Right lobe of liver (tissue), 6 donors: ENCODE results near the gene PROZ. TPM values are rescaled to one million over a fixed set of nuclear protein-coding genes. Genes with fewer than 3 reads are reported as not detected.

Source experiments
- ATAC-seq, 4 donors: fragments of 200-7000 bp; cut with Tn5 transposase; one replicate each; pipeline ENCODE4 v1.9.1; 2020; ENCODE audit warnings: mild to moderate bottlenecking in 4 of 4, moderate library complexity in 4 of 4
- DNase-seq, 3 donors: peaks; one replicate each; pipeline ENCODE4 v3.0.0-alpha.2; 2020
- H3K27ac ChIP-seq, 3 donors: fragments of 200-600 bp; one replicate each; pipeline ENCODE4 v1.8.0; 2022
- H3K27me3 ChIP-seq, 2 donors: fragments of 200-600 bp; one replicate each; pipeline ENCODE4 v1.8.0; 2022
- H3K36me3 ChIP-seq, 4 donors: fragments of 200-600 bp; sonication (generic) in 1 of 4; one replicate each; pipeline versions ENCODE4 v1.5.1 to v1.8.0; 2017 to 2022; ENCODE audit warnings: control low read depth in 1 of 4
- H3K4me1 ChIP-seq, 4 donors: fragments of 200-600 bp; sonication (generic) in 1 of 4; one replicate each; pipeline versions ENCODE4 v1.5.1 to v1.8.0; 2017 to 2022; ENCODE audit warnings: control low read depth in 1 of 4
- H3K4me3 ChIP-seq, 3 donors: fragments of 200-600 bp; one replicate each; pipeline ENCODE4 v1.8.0; 2022
- H3K9me3 ChIP-seq, 4 donors: fragments of 200-600 bp; sonication (generic) in 1 of 4; one replicate each; pipeline versions ENCODE4 v1.5.1 to v1.8.0; 2017 to 2022; ENCODE audit warnings: control low read depth in 1 of 4
- CTCF ChIP-seq, 4 donors: fragments of 200-600 bp in 3 of 4; fragments of 450-650 bp in 1 of 4; IDR thresholded peaks; one replicate each; pipeline versions ENCODE4 v1.5.1 to v1.8.0; 2016 to 2022; ENCODE audit warnings: antibody characterized with exemption in 4 of 4, mild to moderate bottlenecking in 2 of 4
- POLR2A ChIP-seq: fragments of 450-650 bp; IDR thresholded peaks from one replicate; pipeline ENCODE4 v1.6.1; 2017; ENCODE audit warnings: antibody characterized with exemption, mild to moderate bottlenecking
- WGBS: methylation state at CpG from one replicate; pipeline ENCODE4 v1.1.6; 2018; ENCODE audit warnings: low coverage, low lambda C conversion rate; ENCODE audit not compliant: insufficient coverage; ENCODE audit errors: missing lambda C conversion rate; 5-methylcytosine and 5-hydroxymethylcytosine counted together
- intact Hi-C, 2 donors: fragments of 100-400 bp; cut with DNase I; formaldehyde crosslinking; loops; one replicate each; pipeline versions ENCODE4 v1.11.2 to v1.14.1; 2022
- total RNA-seq, 6 experiments: library from RNA; depleted of rRNA in 2 of 6; stranded (reverse); fragments of >200 nt in 2 of 6; fragmentation: NEBNext Ultra II Directional in 3 of 6; extraction: Animal tissue kit (Norgen Biotek cat#: 25700) in 3 of 6; gene quantifications; one replicate each; pipeline versions ENCODE4 v1.1.0 to v1.2.4, GENCODE V29; 2016 to 2023
- donor health status: DM: no; HTN: yes; CAD: no.
- donor health status: DM: no; HTN: no; CAD: no.
- donor health status: DM: no; HTN: no; CAD: no.
- donor health status: DM: no; HTN: yes; CAD: no.
- donor health status: DM: no; HTN: yes; CAD: no.

Gene PROZ
- total RNA-seq, 6 experiments from 2014 or later: 11.2 to 71.2 (median 56.9) TPM

GRCh38 chr13:113157206-113157928 is 1.1 kb upstream of the PROZ start:
- TF ChIP-seq CTCF (IDR thresholded peaks at IDR 0.05): no peak
- no peak for TF ChIP-seq POLR2A
- Histone ChIP-seq H3K36me3 (peaks cover 0 to 11% (median 2%) of the 10 kb centered on the region in 4 donors), H3K27me3 (no peaks in the 10 kb centered on the region), H3K9me3 (no peaks in the 10 kb centered on the region), H3K27ac (peak overlapping the region; percentile 69 to 98 (median 78)), H3K4me1 (peaks cover 0 to 15% (median 0%) of the 10 kb centered on the region in 4 donors), H3K4me3 (peak overlapping the region in 2 of 3 donors; percentile 55 to 67)
- ATAC-seq: no peak
- intact Hi-C loops: loop anchor here in 1 of 2 donors (5.0 kb wide), 1 partner anchor 50 kb away; the partner anchor contains the start of genes CUL4A and PCID2
- WGBS: 58% methylated on average over 12 of the region's 12 CpGs
- DNase-seq: no peak

DNA sequence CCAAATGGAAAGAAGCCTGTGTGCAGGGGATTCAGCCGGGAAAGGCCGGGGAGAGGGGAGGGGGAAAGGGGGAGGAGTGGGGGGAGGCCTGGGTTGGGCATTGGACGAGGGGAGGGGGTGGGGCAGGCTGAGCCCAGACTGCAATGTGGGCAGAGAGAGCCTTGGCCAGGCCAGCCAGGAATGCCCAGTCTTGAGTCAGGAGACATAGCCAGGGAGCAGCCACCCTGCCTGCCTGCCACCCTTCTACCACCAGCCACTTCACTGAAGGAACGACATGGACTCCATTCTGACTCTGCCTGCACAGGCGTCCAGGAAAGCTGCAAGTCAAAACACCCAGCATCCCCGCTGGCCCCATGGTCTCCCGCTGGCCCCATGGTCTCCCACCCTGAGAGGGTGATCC is 498 bp downstream of the PROZ start:
- peaks cover 0 to 11% (median 2%) of the 10 kb centered on the region in 4 donors for H3K36me3 ChIP-seq
- peak; percentile 53 to 85 (median 81) for DNase-seq
- H3K4me3 ChIP-seq: peak overlapping the region; percentile 42 to 67 (median 55)
- no peaks in the 10 kb centered on the region for H3K9me3 ChIP-seq
- intact Hi-C loops: loop anchor here in 1 of 2 donors (5.0 kb wide), 1 partner anchor 48 kb away; the partner anchor contains the start of genes CUL4A and PCID2
- WGBS: 54% methylated on average over 7 of the region's 7 CpGs
- H3K27ac ChIP-seq: peak overlapping the region in 2 of 3 donors; percentile 78 to 98
- peaks cover 0 to 15% (median 0%) of the 10 kb centered on the region in 4 donors for H3K4me1 ChIP-seq
- no peak for TF ChIP-seq CTCF (IDR thresholded peaks at IDR 0.05)
- no peak for TF ChIP-seq POLR2A
- H3K27me3 ChIP-seq: no peaks in the 10 kb centered on the region
- ATAC-seq: peak; percentile 50 to 76 (median 66)

GRCh38 chr13:113159701-113160100 is 1.3 kb downstream of the PROZ start:
- ATAC-seq (peak; percentile 2 to 11 (median 8)), DNase-seq (peak in 1 of 3 donors; percentile 57)
- Histone ChIP-seq H3K27me3 (no peaks in the 10 kb centered on the region), H3K9me3 (no peaks in the 10 kb centered on the region), H3K4me3 (peak overlapping the region; percentile 42 to 67 (median 55)), H3K27ac (peak overlapping the region in 2 of 3 donors; percentile 78 to 98), H3K4me1 (peaks cover 0 to 15% (median 0%) of the 10 kb centered on the region in 4 donors), H3K36me3 (peaks cover 0 to 13% (median 2%) of the 10 kb centered on the region in 4 donors)
- 60% methylated on average over 10 of the region's 20 CpGs for WGBS
- TF ChIP-seq POLR2A: no peak
- no peak for TF ChIP-seq CTCF (IDR thresholded peaks at IDR 0.05)
- intact Hi-C loops: loop anchor here in 1 of 2 donors (5.0 kb wide), 1 partner anchor 48 kb away; the partner anchor contains the start of genes CUL4A and PCID2

DNA sequence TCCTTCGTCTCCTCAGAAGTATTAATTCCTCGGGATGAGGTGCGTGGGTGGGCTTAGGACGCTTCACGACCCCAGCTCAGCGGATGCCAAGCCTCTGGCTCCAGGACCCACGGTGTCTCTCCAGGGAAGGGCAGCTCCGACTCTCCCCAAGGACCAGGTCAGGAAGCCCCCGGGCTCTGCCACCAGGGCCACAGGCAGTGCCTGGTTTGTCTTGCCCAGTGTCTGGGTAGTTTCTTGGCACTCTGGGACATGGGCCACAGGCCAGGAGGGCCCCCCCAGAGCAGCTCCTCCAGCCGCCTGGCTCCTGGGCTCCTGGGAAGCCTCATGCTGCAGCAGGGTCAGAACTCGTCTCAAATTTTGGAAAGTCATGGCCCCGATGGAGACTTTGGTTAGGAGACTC is 2.5 kb downstream of the PROZ start:
- WGBS: 79% methylated on average over 9 of the region's 12 CpGs
- DNase-seq: no peak
- Histone ChIP-seq H3K27me3 (no peaks in the 10 kb centered on the region), H3K9me3 (no peaks in the 10 kb centered on the region), H3K36me3 (peaks cover 0 to 23% (median 2%) of the 10 kb centered on the region in 4 donors), H3K4me3 (no peak overlapping the region), H3K27ac (no peak overlapping the region), H3K4me1 (peaks cover 0 to 11% (median 0%) of the 10 kb centered on the region in 4 donors)
- TF ChIP-seq CTCF (IDR thresholded peaks at IDR 0.05) (no peak), POLR2A (no peak)
- no peak for ATAC-seq
- intact Hi-C loops: no loop called here
